Coronary artery (tissue), 2 donors: ENCODE data around the gene PWWP2B.

Experiments used
- DNase-seq: peaks from one replicate; pipeline ENCODE4 v3.0.0-alpha.2; 2017; ENCODE audit warnings: low spot score
- H3K27ac ChIP-seq, 2 donors: fragments of 200-600 bp; sonication (generic); one replicate each; pipeline ENCODE4 v1.5.1; 2016 to 2019
- H3K4me3 ChIP-seq: fragments of 200-600 bp; sonication (generic); 2 replicates; pipeline ENCODE4 v1.5.1; 2016; ENCODE audit warnings: mild to moderate bottlenecking, moderate library complexity
- TF ChIP-seq, protein P1 (sequence below): fragments of 200-600 bp; sonication (generic); IDR thresholded peaks from one replicate; pipeline ENCODE4 v1.5.1; 2019; ENCODE audit warnings: antibody characterized with exemption

The PWWP2B gene

DNA sequence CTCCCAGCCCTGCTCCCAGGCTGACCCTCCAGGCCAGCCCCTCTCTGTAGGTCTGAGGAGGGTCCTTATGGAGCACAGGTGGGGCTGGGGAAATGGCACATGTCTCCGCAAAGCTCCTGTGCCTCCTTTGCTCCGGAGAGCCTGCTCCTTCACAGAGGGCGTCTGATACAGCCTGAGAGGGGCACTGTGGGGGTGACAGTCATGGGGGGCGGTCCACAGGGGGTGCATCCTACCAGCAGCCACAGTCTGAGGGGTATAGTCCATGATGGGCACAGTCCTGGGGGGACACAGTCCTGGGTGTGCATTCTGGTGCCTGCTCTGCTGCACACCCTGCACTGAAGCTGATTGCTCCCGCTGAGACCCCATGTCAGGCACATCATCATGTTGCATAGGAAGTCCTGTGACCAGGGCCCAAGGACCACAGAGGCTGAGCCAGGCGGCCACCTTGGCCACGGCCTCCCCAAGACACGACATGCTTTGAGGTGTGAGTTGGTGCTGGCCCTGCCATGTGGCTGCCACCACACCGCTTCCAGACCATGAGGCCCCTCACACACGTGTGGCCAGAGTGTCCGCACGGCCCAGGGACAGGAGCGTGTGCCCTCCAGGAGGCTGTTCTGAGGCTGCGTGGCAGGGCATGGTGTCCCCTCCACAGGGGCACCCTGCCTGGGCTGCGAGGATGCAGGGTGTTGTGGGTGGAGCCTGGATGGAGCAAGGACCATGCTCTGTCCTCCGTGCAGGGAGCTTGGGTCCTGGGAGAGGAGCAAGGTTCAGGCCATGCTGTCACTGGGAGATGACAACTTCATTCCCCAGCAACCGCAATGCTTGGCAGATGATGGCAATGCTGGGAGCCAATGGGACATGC lies 59.2 kb downstream of the PWWP2B start:
- no peak overlapping the region for H3K27ac ChIP-seq
- no peak for DNase-seq
- no peak overlapping the region for H3K4me3 ChIP-seq
- TF ChIP-seq, protein P1, sequence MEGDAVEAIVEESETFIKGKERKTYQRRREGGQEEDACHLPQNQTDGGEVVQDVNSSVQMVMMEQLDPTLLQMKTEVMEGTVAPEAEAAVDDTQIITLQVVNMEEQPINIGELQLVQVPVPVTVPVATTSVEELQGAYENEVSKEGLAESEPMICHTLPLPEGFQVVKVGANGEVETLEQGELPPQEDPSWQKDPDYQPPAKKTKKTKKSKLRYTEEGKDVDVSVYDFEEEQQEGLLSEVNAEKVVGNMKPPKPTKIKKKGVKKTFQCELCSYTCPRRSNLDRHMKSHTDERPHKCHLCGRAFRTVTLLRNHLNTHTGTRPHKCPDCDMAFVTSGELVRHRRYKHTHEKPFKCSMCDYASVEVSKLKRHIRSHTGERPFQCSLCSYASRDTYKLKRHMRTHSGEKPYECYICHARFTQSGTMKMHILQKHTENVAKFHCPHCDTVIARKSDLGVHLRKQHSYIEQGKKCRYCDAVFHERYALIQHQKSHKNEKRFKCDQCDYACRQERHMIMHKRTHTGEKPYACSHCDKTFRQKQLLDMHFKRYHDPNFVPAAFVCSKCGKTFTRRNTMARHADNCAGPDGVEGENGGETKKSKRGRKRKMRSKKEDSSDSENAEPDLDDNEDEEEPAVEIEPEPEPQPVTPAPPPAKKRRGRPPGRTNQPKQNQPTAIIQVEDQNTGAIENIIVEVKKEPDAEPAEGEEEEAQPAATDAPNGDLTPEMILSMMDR: no peak

DNA sequence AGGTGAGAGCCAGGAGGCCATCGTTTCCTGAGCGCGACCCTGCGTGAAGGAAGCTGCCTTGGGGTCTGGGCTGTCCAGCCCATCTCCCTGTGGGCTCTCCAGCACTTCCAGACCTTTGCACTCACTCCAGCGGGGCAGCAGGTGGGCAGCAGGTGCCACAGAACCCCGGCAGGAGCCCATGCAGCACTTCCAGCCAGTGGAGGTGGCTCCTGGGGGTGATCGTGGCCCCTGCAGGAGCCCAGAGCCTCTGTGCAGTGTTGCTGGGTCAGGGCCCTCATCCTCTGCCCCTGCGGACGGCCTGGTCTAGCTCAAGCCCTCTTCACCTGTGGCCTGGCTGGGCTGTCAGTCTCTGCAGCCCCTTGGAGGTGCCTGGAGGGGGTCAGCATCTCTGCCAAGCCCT lies 59.9 kb downstream of the PWWP2B start:
- Histone ChIP-seq H3K27ac (no peak overlapping the region), H3K4me3 (no peak overlapping the region)
- no peak for DNase-seq
- TF ChIP-seq, protein P1: no peak

DNA sequence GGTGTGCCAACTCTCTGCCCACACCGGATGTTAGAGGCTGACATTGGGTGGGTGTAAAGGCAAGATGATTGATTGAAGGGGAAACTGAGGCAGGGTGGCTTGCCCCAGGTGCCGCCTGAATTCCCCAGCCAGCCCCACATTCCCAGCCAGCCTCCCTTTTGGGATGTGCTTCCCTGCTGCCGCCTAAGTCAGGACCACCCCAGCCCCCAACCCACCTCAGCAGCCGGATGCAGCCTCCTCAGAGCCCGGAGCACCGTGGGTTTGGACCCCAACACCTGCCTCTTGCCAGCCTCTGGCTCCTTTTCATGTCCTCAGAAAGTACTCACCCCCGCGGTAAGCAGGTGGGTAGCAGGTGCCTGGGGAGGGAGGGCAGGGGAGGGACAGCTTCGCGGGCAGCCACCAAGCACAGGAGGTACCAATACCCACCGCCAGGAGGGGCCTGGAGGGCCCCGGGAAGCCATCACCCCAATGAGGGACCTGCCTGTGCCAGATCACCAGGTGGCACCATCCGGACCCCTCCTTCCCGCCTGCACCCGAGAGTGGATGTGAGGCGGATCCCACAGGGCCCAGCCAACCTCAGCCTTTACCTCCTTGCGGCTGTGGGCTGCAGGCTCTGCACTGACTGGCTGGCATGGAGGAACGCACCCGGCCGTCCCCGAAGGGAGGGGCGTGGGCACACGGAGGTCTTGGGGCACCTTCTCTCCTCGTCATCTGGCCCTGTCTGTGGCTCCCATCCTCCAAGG lies 60.5 kb downstream of the PWWP2B start:
- DNase-seq: no peak

DNA sequence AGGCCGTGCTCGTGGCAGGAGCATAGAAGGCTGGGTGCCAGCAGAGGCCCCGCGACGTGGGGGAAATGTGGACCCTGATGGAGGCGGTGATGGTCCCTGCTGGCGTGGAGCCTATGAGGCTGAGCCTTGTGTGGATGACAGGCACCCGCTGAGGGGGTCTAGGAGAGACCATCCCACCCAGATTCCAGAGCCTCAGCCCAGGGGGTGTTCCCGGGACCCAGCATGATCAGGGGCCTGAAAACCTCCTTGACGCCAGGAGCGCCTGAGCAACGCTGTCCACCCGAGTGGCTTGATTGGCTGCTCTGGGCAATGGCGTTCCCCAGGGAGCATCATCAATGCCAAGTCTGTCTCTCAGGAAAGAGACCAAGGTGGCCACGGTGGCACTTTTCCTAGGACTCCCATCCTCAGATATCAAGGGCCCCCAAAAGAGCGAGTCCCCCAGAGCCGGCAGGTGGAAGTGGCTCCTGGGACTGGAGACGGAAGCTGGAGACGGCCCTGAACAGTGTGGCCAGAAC lies 61.1 kb downstream of the PWWP2B start:
- Histone ChIP-seq H3K27ac (no peak overlapping the region), H3K4me3 (no peak overlapping the region)
- TF ChIP-seq, protein P1: no peak
- no peak for DNase-seq

More for the DNA sequence above, 60.5 kb downstream of the PWWP2B start:
- TF ChIP-seq, protein P1: no peak
- H3K27ac ChIP-seq: no peak overlapping the region
- H3K4me3 ChIP-seq: no peak overlapping the region

DNA sequence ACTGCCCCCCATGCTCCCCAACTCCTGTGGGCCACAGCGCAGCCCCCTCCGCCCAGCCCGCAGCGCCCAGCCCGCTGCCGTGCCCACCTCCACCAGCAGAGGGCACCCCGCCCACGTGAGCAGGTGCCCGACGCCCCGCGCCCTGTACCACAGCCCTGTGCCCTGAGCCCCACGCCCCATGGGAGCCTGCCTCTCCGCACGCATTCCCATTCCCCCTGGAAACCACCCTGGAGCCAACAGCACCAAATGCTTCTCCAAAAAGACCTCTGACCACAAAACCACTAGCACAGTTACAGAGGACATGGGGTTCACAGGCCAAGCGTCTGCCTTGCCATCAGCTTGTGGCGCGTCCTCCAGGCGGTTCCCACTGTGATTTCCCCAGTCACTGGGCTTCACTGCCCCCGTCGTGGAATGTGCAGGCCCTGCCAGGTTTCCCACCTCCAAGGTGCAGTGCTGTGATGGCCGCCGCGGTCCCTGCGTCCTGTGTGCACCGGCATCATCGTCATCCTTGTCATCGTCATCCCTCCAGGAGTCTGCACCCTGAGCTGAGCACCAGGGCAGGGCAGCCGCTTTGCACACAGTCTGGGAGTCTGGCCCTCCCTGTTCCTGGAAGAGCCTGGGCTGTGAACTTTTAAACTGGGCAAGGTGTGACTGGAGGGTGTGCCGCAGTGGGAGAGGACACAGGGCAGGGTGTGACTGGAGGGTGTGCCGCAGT lies 61.7 kb downstream of the PWWP2B start:
- no peak for DNase-seq
- Histone ChIP-seq H3K27ac (no peak overlapping the region), H3K4me3 (no peak overlapping the region)
- TF ChIP-seq, protein P1: peak; percentile 92

DNA sequence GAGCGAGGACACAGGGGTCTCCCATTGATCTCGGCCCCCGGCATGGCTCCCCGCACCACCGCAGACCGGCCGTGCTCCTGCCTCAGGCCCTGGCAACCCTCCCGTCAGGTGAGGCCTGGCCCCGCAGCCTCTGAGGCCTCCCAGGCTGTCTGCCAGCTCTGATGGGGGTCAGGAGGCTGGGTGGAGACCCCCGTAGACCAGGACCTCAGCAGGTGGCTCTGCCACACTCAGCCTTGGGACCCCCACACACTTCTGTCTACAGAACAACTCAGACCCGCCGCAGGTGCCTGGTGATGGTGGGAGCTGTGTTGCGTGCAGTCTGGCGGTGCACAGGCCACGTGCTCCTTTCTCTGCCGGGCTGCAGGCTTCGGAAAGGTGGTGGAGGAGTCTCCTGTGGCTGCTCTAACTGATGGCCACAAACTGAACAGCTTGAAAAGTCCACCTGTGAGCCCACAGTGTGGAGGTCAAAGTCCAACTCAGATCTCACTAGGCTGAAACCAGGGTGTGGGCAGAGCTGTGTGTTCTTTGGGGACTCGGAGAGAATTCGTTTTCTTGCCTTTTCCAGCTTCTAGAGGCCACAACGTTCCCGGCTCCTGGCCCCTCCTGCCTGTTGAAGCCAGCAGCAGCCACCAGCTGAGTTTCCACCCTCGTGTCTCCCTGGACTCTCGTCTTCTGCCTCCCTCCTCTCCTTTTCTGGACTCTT lies 62.5 kb downstream of the PWWP2B start:
- no peak overlapping the region for H3K4me3 ChIP-seq
- TF ChIP-seq, protein P1: no peak
- no peak for DNase-seq
- no peak overlapping the region for H3K27ac ChIP-seq
